ENCODE measurements around the gene SIN3B. TPM values are rescaled to one million over a fixed set of nuclear protein-coding genes. Genes with fewer than 3 reads are reported as not detected.

The SIN3B gene
- total and polyA plus RNA-seq, 2 of the 13 experiments (the other 11 are each of a cell fraction or from before 2014, with no cell fraction given): 12.9 to 25.7 TPM

GRCh38 chr19:16831531-16831930 is 2.3 kb downstream of the SIN3B start:
- Histone ChIP-seq H3K4me2 (ENCODE audit: low read depth, low read length) (no peak overlapping the region), H3K79me2 (ENCODE audit: insufficient read depth, low read length) (peaks cover 11% of the 10 kb centered on the region), H3K27ac (ENCODE audit: extremely low read length, insufficient read depth, low read length) (no peak overlapping the region), H3K9ac (ENCODE audit: insufficient read depth, low read depth, low read length) (no peak overlapping the region), H3K4me1 (ENCODE audit: insufficient read depth, low read length) (peaks cover 12% of the 10 kb centered on the region), H3K4me3 (replicated peaks in 1 of 3; ENCODE audit: insufficient read depth in 1 of 3, low read depth in 2 of 3, low read length in 3 of 3) (no peak overlapping the region), H2AFZ (ENCODE audit: low read length) (no peak overlapping the region), H3K36me3 (replicated peaks in 1 of 2; ENCODE audit: control insufficient read depth in 1 of 2, insufficient read depth in 2 of 2, low read length in 2 of 2) (peaks cover 18 to 27% of the 10 kb centered on the region in 2 experiments), H3K9me3 (ENCODE audit: low read length) (no peaks in the 10 kb centered on the region), H4K20me1 (ENCODE audit: insufficient read depth, low read length) (no peaks in the 10 kb centered on the region), H3K27me3 (ENCODE audit: control insufficient read depth in 1 of 2, insufficient read depth in 2 of 2, low read length in 2 of 2) (no peaks in the 10 kb centered on the region; a peak in 1 of 5 replicates)
- intact Hi-C loops (cut with micrococcal nuclease; ENCODE audit: unreplicated experiment): no loop called here
- TF ChIP-seq PRPF4 (IDR thresholded peaks at IDR 0.05; ENCODE audit: low read depth, low read length, poor library complexity, severe bottlenecking): no peak
- no peak for TF ChIP-seq ZNF788 (CRISPR knock-in tag; IDR thresholded peaks at IDR 0.05; ENCODE audit: borderline replicate concordance)
- TF ChIP-seq FOSL2 (CRISPR knock-in tag; IDR thresholded peaks at IDR 0.05): no peak
- TF ChIP-seq ZFP90 (CRISPR knock-in tag; IDR thresholded peaks at IDR 0.05; ENCODE audit: borderline replicate concordance): no peak
- TF ChIP-seq KLF15 (CRISPR knock-in tag; IDR thresholded peaks at IDR 0.05; ENCODE audit: borderline replicate concordance): no peak
- TF ChIP-seq ZHX1 (CRISPR knock-in tag; IDR thresholded peaks at IDR 0.05; ENCODE audit: low read depth): no peak
- no peak for ATAC-seq
- no peak for FAIRE-seq
- 97% methylated on average over 9 of the region's 9 CpGs for WGBS (ENCODE audit: low lambda C conversion rate)
- in situ Hi-C loops (cut with HindIII; ENCODE audit: extremely low pct_ligation_motif_present, low pct_unique_long_range_greater_than_20kb): no loop called here
- ChIA-PET CTCF (ENCODE audit: low intra/inter-chr PET ratio, low total read pairs) (no interaction called here), POLR2A (no interaction called here)
- no TSS peak for BruUV-seq (replicated peaks)
- DNase-seq (ENCODE audit: low spot score): no peak
